ENCODE results near the gene DCAF16.

- TF ChIP-seq POLR2A (IDR thresholded peaks at IDR 0.05) (no peak), CTCF (IDR thresholded peaks at IDR 0.05) (no peak)
Measured at GRCh38 chr4:17788956-17789355, 21.6 kb downstream of the DCAF16 start.
